HG03280 (cell line): ENCODE measurements around the gene CACNB3.
"Not testable (repeated sequence)": the region's sequence is repeated elsewhere in the genome, so short reads cannot be mapped to it uniquely, and the experiment has no call there.

ENCODE experiments used
- ATAC-seq: cut with Tn5 transposase; IDR thresholded peaks from one replicate; pipeline ENCODE4 v1.9.1; 2021; ENCODE audit warnings: mild to moderate bottlenecking, moderate library complexity; ENCODE audit not compliant: unreplicated experiment

Gene CACNB3

GRCh38 chr12:48816143-48816854 lies 2.0 kb upstream of the CACNB3 start:
- ATAC-seq, result no peak

DNA sequence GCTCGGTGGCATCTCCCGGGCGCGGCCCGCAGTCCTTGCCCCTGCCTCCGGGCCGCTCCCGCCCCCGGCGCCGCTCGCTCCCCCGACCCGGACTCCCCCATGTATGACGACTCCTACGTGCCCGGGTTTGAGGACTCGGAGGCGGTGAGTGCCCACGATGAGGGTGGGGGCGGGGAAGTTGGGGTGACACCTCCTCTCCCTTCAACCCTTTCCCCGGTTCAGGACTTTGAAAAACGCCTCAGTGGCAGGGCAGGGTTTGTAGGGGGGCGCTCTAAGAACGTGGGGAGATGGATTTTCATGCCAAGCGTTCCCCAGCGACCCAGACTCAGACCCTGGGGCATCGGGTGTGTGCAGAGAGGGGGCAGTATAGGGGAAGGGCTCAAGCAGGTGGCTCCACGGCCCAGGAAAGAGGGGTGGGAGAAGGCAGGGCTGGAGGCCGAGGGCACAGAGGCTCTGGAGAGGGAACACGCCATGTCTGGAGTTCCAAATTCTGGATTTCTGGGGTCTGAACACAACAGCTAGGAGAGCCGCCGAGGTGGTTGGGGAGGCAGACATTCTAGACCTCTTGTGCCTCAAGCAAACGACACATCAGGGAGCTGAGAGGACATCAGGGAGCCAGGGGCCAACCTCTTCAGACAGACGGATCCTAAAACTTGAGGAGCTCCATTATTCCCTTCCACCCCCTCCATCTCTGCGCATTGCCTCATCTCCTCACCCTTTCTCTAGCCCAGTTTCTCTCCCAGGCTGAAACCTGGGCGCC lies 715 bp downstream of the CACNB3 start:
- ATAC-seq, result no peak

DNA sequence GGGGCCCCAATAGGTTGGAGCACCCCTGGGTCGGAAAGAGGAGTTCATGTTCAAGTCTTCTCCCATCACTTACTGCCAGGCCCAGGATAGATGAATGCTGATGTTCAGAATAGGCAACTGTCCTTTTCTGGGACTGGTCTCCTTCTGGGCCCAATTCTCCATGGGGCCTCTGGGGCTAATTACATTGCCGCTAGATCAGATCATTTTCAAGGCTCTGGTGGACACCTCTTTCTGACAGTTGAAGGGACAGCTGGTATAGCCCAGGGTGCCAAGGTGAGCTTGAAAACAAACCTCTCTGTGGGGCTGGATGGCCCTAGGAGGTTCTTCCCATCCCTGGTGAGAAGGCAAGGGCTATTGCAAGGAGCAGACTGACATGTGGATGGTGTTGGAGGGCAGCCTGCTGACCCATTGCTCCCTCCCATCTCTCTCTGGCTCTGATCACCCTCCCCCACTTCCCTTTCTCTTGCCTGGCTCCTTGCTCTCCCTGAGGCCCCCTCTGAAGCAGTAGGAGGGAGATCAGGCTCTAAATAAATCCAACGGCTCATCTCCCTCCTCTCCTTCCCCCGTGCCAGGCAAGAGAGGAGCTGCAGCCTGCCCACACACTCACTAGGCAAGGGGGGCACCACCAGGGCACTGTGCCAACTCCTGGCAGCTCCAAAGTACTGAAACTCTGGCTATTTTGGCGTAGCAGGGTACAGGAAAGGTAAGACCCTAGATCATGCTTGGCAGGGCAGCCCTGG lies 1.9 kb downstream of the CACNB3 start:
- ATAC-seq, result no peak

DNA sequence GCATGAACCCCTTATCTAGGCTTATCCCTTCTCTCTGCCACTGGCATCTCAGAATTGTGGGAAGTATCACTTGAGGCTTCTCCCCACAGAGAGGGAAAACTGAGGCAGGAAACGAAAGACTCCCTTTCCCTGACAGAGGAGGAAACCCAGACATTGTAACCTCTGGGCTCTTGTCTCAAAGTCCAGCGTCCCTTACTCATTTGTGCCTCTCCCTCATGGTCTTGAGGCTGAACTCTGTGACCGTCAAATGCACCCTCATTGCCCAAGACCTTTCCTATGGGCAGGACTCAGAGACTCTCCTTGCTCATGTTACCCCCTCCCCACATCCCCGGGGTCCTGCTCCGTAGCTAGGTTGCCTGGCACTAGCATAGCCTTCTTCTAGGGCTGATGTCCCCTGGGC lies 3.8 kb downstream of the CACNB3 start:
- ATAC-seq, result no peak

DNA sequence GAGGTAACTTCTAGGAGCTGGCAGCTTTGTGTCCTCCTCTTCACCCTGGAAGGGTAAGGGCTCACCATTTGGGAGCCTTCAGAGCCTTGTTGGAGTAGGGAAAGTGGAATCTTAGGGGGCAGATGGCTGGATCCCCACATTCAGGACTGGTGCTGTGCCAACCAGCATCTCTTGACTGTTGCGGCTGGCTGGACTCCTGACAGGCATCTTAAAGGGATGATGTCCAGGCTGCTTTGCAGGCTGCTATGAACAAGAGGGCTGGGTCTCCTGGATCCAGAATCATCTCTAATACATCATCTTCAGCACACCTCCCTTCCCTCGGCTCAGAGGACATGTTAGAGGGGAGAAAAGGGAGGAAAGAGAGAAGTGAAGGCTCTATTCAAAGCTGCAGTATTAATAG lies 4.4 kb downstream of the CACNB3 start:
- ATAC-seq, result no peak

DNA sequence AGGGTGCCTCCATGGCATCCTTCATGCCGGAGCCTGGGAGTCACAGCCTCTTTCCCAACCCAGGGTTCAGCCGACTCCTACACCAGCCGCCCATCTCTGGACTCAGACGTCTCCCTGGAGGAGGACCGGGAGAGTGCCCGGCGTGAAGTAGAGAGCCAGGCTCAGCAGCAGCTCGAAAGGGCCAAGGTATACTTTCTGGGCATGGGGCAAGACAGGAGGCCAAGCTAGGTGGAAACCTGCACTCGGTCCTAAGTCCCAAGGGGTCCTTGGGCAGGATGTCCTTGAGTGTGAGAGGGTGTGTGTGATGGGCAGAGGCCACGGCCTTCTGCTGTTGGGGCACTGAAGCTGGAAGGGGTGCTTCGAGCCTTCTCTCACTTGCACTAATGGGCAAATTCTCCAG lies 5.0 kb downstream of the CACNB3 start:
- no peak for ATAC-seq

DNA sequence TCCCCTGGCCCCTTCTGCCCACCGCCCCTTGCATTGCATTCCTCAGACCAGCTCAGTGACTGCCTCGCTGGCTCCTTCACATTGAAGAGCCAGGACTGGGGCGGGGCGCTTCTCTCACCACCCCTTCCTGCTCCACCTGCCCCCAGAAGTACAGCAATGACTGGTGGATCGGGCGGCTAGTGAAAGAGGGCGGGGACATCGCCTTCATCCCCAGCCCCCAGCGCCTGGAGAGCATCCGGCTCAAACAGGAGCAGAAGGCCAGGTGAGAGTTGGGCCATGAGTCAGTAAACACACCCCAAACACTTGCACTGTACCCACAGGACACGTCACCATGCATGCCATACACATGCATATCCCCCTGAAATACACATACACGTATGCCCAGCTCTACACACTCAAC lies 5.8 kb downstream of the CACNB3 start:
- no peak for ATAC-seq

DNA sequence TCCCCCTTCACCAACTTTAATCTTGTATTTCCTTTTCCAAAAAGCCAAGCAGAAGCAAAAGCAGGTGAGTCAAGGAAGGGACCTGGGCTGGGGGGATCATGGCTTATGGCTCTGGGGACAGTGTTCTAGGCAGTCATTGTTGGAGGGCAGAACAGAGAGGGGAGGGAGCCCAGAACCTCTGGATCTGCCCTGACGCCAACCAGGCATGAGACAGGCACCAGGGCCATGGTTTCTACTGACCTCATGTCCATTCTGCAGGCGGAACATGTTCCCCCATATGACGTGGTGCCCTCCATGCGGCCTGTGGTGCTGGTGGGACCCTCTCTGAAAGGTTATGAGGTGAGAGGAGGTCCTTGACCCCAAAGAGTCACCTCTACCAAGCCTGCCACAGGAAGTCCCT lies 6.6 kb downstream of the CACNB3 start:
- ATAC-seq, result no peak

- no peak for ATAC-seq
Observed at GRCh38 chr12:48826209-48826855, 8.0 kb downstream of the CACNB3 start.

DNA sequence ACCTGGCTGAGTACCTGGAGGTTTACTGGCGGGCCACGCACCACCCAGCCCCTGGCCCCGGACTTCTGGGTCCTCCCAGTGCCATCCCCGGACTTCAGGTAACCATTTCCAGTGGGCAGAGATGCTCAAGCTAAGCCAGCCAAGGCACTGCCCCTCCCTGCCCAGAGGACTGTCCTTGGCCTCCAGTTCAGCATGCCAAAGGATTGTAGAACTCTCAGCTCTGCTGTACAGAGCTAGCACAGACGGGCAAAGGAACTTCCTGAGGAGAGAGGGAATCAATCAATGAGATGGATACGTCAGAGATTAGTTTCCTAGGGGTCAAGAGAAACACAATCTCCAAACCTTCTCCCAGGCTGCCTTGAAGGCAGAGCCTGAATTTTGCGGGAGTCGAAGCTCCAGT lies 8.7 kb downstream of the CACNB3 start:
- ATAC-seq, result no peak

DNA sequence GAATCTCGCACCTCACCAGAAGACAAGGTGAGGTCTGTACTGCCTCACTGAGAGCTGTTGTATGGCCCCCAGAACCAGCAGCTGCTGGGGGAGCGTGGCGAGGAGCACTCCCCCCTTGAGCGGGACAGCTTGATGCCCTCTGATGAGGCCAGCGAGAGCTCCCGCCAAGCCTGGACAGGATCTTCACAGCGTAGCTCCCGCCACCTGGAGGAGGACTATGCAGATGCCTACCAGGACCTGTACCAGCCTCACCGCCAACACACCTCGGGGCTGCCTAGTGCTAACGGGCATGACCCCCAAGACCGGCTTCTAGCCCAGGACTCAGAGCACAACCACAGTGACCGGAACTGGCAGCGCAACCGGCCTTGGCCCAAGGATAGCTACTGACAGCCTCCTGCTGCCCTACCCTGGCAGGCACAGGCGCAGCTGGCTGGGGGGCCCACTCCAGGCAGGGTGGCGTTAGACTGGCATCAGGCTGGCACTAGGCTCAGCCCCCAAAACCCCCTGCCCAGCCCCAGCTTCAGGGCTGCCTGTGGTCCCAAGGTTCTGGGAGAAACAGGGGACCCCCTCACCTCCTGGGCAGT lies 9.3 kb downstream of the CACNB3 start:
- no peak for ATAC-seq

- no peak for ATAC-seq
Observed at GRCh38 chr12:48828293-48828692, 10.0 kb downstream of the CACNB3 start.

- no peak for ATAC-seq
Observed at GRCh38 chr12:48828841-48829575, 10.7 kb downstream of the CACNB3 start.

DNA sequence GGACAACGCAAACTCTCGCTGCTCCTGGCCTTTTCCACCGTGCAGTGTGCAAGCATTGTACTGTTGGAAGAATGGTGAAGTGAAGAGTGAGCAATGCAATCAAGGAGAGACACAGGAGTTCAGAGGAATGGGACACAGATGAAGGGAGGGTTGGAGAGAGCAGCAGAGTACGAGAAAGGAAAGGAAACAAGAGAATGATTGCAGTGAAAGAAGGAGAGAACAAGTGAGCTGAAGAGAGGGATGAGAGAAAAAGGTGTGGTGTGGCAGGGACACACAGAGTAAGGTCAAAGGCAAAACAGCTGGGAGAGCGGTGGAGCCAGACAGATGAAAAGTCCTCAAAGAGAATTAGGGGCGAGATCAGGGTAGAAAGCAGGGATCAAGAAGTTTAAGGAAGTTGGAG lies 13.0 kb downstream of the CACNB3 start:
- ATAC-seq, result no peak

DNA sequence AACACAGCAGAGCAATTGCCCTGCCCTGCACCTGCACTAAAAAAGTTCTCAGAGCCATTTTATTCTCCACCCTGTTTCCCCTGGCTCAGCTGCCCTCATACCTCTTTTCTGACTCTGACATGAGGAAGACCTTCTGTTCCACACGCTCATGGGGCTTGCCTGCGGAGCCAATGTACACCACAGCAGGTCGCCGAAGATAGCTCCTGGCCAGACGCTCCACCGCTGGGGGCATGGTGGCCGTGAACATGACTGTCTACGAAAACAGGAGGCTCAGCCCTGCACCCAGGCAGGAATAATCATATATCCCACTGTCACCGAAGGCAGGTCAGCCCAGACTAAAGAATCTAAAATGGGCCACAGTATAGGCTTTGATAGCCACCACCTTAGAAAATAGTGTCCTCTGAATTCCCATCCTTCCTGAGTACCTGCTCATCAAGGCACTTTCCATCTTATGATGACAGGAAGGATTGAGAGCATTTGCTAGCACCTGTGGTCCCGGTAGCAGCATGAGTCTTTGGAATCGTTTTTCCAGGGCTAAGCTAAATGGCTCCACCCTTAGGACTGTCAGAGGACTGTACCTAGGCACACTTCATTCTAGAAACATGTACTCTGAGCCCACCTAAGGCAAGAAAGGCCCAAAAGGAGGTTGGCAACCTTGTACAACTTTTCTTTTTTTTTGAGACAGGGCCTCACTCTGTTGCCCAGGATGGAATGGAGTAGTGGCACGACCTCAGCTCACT lies 14.2 kb downstream of the CACNB3 start:
- no peak for ATAC-seq

DNA sequence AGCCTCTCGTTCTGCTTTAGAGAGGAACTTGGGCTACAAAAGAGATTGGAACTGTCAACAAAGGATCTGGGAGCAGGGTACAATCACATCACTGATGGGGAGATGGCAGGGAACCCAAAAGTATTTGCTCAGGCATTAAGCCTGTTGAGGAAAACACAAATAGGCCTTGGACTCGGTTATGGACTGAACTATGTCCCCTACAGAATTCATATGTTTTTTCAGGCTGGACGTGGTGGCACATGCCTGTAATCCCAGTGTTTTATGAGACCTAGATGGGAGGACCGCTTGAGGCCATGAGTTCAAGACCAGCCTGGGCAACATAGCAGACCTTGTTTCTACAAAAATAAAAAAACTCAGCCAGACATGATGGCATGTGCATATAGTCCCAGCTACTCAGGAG lies 19.8 kb downstream of the CACNB3 start:
- ATAC-seq, result no peak

DNA sequence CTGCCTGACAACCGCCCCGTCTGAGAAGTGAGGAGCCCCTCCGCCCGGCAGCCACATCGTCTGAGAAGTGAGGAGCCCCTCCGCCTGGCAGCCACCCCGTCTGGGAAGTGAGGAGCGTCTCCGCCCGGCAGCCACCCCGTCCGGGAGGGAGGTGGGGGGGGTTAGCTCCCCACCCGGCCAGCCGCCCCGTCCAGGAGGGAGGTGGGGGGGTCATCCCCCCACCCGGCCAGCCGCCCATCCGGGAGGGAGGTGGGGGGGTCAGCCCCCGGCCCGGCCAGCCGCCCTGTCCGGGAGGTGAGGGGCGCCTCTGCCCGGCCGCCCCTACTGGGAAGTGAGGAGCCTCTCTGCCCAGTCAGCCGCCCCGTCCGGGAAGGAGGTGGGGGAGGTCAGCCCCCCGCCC lies 23.7 kb downstream of the CACNB3 start:
- ATAC-seq, result not testable (repeated sequence)

DNA sequence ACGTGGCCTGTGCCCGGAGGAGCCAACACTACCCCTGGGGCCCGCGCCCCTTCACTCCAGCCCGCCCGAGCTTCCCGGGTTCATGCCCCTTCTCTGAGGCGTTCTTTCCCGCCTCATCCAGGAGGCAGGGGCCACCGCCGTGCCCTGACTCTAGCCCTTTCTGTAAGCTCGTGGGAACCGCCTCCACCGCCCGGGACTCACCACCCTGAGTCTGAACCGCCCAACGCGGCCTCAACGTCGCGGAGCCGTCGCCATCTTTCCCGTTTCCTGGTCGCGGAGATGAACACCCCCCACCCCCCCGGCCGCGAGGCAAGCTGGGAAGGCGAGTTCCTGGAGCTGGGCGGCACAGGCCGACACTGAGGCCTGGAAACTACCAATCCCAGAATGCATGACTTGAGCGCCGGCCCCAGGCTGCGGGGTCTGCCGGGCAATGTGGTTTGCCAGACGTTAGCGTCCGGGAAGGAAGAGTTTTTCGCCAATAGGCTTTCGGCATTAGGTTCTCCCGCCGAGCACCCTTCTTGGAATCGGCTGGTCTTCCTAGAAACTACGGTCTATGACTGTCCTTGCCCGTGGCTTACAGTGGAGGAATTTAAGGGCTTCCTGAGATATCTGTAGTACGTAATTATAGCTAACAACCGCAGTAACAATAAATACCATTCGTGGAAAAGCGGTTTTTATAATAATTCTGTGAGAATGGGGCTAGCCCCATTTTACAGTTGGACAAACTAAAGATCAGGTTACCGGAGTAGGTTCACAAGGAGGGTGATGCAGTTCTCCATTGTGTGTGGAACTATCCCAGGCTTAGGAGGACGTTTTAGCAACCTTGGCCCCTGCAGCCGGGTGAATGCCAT lies 33.8 kb downstream of the CACNB3 start, which contains the start of gene DDX23:
TSS of gene DDX23 (minus strand) at position 281 of the 851 bp plus-strand sequence. CDS start 6,381 bp downstream, outside the sequence.
- peak; percentile 94 for ATAC-seq
